ENCODE data around the gene NATD1. TPM values are rescaled to one million over a fixed set of nuclear protein-coding genes. Genes with fewer than 3 reads are reported as not detected.

NATD1 gene
- total RNA-seq, 2 experiments from 2014 or later, result 1.1 to 1.3 TPM

- Mint-ChIP-seq H3K36me3 (ENCODE audit: low read depth) (peaks cover 47% of the 10 kb centered on the region), H3K4me1 (ENCODE audit: low read depth) (peaks cover 3% of the 10 kb centered on the region), H3K27me3 (no peaks in the 10 kb centered on the region), H3K27ac (no peak overlapping the region), H3K4me3 (no peak overlapping the region), H3K9me3 (peaks cover 2% of the 10 kb centered on the region)
- TF ChIP-seq CTCF (IDR thresholded peaks at IDR 0.05), result no peak
- ATAC-seq (no peak), DNase-seq (no peak)
- intact Hi-C loops (cut with micrococcal nuclease), result no loop called here
- ChIA-PET POLR2A (no interaction called here), CTCF (no interaction called here)
Measured at GRCh38 chr17:21298983-21299519, 45.8 kb upstream of the NATD1 start.

GRCh38 chr17:21298056-21298982 is 45.1 kb upstream of the NATD1 start:
- Mint-ChIP-seq H3K9me3 (no peaks in the 10 kb centered on the region), H3K27me3 (no peaks in the 10 kb centered on the region), H3K27ac (no peak overlapping the region), H3K4me1 (ENCODE audit: low read depth) (peaks cover 4% of the 10 kb centered on the region), H3K36me3 (ENCODE audit: low read depth) (peaks cover 40% of the 10 kb centered on the region), H3K4me3 (no peak overlapping the region)
- intact Hi-C loops (cut with micrococcal nuclease), result no loop called here
- DNase-seq, result no peak
- ChIA-PET CTCF (no interaction called here), POLR2A (no interaction called here)
- no peak for ATAC-seq
- TF ChIP-seq CTCF (IDR thresholded peaks at IDR 0.05), result no peak

- H3K36me3 Mint-ChIP-seq (ENCODE audit: low read depth), result peaks cover 37% of the 10 kb centered on the region
- POLR2A ChIA-PET, result no interaction called here
- no peaks in the 10 kb centered on the region for H3K27me3 Mint-ChIP-seq
Measured at GRCh38 chr17:21297597-21297996, 44.4 kb upstream of the NATD1 start.

GRCh38 chr17:21297026-21297520 is 43.9 kb upstream of the NATD1 start:
- DNase-seq (no peak), ATAC-seq (no peak)
- H3K27me3 Mint-ChIP-seq, result no peaks in the 10 kb centered on the region
- peaks cover 7% of the 10 kb centered on the region for H3K4me1 Mint-ChIP-seq (ENCODE audit: low read depth)
- CTCF ChIA-PET, result no interaction called here
- no peaks in the 10 kb centered on the region for H3K9me3 Mint-ChIP-seq
- POLR2A ChIA-PET, result no interaction called here
- H3K27ac Mint-ChIP-seq, result no peak overlapping the region
- intact Hi-C loops (cut with micrococcal nuclease), result no loop called here
- TF ChIP-seq CTCF (IDR thresholded peaks at IDR 0.05), result no peak
- no peak overlapping the region for H3K4me3 Mint-ChIP-seq
- peaks cover 36% of the 10 kb centered on the region for H3K36me3 Mint-ChIP-seq (ENCODE audit: low read depth)

More at GRCh38 chr17:21297597-21297996, 44.4 kb upstream of the NATD1 start:
- ATAC-seq (no peak), DNase-seq (no peak)
- Mint-ChIP-seq H3K27ac (no peak overlapping the region), H3K4me1 (ENCODE audit: low read depth) (peaks cover 7% of the 10 kb centered on the region), H3K9me3 (no peaks in the 10 kb centered on the region), H3K4me3 (no peak overlapping the region)
- intact Hi-C loops (cut with micrococcal nuclease), result no loop called here
- no peak for TF ChIP-seq CTCF (IDR thresholded peaks at IDR 0.05)
- CTCF ChIA-PET, result no interaction called here
